Neural cell (in vitro differentiated cells): Measurements from ENCODE around the gene OAS3.
"Not testable (repeated sequence)": the region's sequence is repeated elsewhere in the genome, so short reads cannot be mapped to it uniquely, and the experiment has no call there.

Source experiments
- CTCF ChIP-seq: fragments of 450-650 bp; IDR thresholded peaks from 2 replicates; pipeline ENCODE4 v1.5.1; 2014; ENCODE audit warnings: antibody characterized with exemption, mild to moderate bottlenecking, moderate library complexity; ENCODE audit not compliant: poor library complexity, severe bottlenecking
- EZH2 ChIP-seq: fragments of 200-600, 300-800 bp; shearing (Covaris generic), sonication (generic); IDR thresholded peaks from 2 replicates; pipeline ENCODE4 v1.6.1; 2014; ENCODE audit warnings: antibody characterized with exemption, low read length, borderline replicate concordance, mild to moderate bottlenecking; ENCODE audit not compliant: insufficient read depth, poor library complexity, severe bottlenecking
- POLR2AphosphoS5 ChIP-seq: IDR thresholded peaks from 2 replicates; pipeline ENCODE4 v1.6.1; 2012
- REST ChIP-seq: IDR thresholded peaks from 2 replicates; pipeline ENCODE4 v1.6.1; 2012; ENCODE audit warnings: borderline replicate concordance
- TAF1 ChIP-seq: IDR thresholded peaks from 2 replicates; pipeline ENCODE4 v1.6.1; 2012; ENCODE audit warnings: low read depth

GRCh38 chr12:112913888-112914287, 24.4 kb upstream of the OAS3 start:
- TF ChIP-seq CTCF, EZH2, TAF1, POLR2AphosphoS5, REST: not testable (repeated sequence)
